ENCODE results near the gene TMOD1. TPM values are rescaled to one million over a fixed set of nuclear protein-coding genes. Genes with fewer than 3 reads are reported as not detected.

Gene TMOD1
- total RNA-seq, 1 experiment from 2014 or later, result 1.0 TPM

DNA sequence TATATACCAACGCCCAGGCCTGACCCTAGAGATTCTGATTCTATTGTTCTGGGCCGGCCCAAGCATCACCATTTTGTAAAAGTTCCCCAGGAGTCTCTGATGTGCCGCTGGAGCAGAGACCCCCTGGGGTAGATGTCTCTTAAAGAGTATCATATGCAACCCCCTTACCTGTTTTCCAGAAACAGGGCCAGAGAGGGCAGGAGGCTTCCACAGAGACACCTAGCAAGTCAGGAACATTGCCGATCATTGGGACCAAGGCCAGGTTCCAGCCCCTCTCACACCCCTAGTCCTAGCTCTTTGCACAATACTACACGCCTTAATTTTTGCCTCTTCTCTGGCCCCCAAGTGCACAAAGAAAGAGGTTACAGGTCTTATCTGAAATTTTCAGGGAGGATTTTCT lies 63.8 kb downstream of the TMOD1 start:
- Mint-ChIP-seq H3K4me1 (peaks cover 15% of the 10 kb centered on the region), H3K27me3 (ENCODE audit: low read depth) (no peaks in the 10 kb centered on the region; the same call in 1 of the 2 replicates), H3K4me3 (no peak overlapping the region), H3K36me3 (no peaks in the 10 kb centered on the region), H3K9me3 (no peaks in the 10 kb centered on the region), H3K27ac (no peak overlapping the region)
- ChIA-PET POLR2A (interaction anchor here (0.5 kb wide), 1 partner anchor 1221 kb away, joined by 4 read pairs; no protein-coding TSS in a partner anchor), CTCF (interaction anchor here (1.0 to 1.1 kb wide), 2 partner anchors 33 to 179 kb away, joined by 3 to 4 read pairs; no protein-coding TSS in a partner anchor)
- TF ChIP-seq ZNF423 (CRISPR knock-in tag; IDR thresholded peaks at IDR 0.05), result no peak
- TF ChIP-seq, protein P1, sequence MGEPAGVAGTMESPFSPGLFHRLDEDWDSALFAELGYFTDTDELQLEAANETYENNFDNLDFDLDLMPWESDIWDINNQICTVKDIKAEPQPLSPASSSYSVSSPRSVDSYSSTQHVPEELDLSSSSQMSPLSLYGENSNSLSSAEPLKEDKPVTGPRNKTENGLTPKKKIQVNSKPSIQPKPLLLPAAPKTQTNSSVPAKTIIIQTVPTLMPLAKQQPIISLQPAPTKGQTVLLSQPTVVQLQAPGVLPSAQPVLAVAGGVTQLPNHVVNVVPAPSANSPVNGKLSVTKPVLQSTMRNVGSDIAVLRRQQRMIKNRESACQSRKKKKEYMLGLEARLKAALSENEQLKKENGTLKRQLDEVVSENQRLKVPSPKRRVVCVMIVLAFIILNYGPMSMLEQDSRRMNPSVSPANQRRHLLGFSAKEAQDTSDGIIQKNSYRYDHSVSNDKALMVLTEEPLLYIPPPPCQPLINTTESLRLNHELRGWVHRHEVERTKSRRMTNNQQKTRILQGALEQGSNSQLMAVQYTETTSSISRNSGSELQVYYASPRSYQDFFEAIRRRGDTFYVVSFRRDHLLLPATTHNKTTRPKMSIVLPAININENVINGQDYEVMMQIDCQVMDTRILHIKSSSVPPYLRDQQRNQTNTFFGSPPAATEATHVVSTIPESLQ (CRISPR knock-in tag; IDR thresholded peaks at IDR 0.05), result no peak
- no peak for TF ChIP-seq PRRX2 (CRISPR knock-in tag; IDR thresholded peaks at IDR 0.05)
- TF ChIP-seq, protein P2, sequence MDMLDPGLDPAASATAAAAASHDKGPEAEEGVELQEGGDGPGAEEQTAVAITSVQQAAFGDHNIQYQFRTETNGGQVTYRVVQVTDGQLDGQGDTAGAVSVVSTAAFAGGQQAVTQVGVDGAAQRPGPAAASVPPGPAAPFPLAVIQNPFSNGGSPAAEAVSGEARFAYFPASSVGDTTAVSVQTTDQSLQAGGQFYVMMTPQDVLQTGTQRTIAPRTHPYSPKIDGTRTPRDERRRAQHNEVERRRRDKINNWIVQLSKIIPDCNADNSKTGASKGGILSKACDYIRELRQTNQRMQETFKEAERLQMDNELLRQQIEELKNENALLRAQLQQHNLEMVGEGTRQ (CRISPR knock-in tag; IDR thresholded peaks at IDR 0.05), result no peak
- no peak for TF ChIP-seq KAT7 (CRISPR knock-in tag; IDR thresholded peaks at IDR 0.05; ENCODE audit: borderline replicate concordance)
- TF ChIP-seq NFE2L1 (CRISPR knock-in tag; IDR thresholded peaks at IDR 0.05), result no peak
- no peak for TF ChIP-seq TEAD4 (CRISPR knock-in tag; IDR thresholded peaks at IDR 0.05)
- TF ChIP-seq, protein P3, sequence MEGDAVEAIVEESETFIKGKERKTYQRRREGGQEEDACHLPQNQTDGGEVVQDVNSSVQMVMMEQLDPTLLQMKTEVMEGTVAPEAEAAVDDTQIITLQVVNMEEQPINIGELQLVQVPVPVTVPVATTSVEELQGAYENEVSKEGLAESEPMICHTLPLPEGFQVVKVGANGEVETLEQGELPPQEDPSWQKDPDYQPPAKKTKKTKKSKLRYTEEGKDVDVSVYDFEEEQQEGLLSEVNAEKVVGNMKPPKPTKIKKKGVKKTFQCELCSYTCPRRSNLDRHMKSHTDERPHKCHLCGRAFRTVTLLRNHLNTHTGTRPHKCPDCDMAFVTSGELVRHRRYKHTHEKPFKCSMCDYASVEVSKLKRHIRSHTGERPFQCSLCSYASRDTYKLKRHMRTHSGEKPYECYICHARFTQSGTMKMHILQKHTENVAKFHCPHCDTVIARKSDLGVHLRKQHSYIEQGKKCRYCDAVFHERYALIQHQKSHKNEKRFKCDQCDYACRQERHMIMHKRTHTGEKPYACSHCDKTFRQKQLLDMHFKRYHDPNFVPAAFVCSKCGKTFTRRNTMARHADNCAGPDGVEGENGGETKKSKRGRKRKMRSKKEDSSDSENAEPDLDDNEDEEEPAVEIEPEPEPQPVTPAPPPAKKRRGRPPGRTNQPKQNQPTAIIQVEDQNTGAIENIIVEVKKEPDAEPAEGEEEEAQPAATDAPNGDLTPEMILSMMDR (IDR thresholded peaks at IDR 0.05), result no peak
- TF ChIP-seq MXD4 (CRISPR knock-in tag; IDR thresholded peaks at IDR 0.05; ENCODE audit: borderline replicate concordance), result no peak
- TF ChIP-seq, protein P4, sequence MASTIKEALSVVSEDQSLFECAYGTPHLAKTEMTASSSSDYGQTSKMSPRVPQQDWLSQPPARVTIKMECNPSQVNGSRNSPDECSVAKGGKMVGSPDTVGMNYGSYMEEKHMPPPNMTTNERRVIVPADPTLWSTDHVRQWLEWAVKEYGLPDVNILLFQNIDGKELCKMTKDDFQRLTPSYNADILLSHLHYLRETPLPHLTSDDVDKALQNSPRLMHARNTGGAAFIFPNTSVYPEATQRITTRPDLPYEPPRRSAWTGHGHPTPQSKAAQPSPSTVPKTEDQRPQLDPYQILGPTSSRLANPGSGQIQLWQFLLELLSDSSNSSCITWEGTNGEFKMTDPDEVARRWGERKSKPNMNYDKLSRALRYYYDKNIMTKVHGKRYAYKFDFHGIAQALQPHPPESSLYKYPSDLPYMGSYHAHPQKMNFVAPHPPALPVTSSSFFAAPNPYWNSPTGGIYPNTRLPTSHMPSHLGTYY (CRISPR knock-in tag; IDR thresholded peaks at IDR 0.05), result no peak
- no peak for TF ChIP-seq HMGA2 (CRISPR knock-in tag; IDR thresholded peaks at IDR 0.05)
- TF ChIP-seq, protein P5, sequence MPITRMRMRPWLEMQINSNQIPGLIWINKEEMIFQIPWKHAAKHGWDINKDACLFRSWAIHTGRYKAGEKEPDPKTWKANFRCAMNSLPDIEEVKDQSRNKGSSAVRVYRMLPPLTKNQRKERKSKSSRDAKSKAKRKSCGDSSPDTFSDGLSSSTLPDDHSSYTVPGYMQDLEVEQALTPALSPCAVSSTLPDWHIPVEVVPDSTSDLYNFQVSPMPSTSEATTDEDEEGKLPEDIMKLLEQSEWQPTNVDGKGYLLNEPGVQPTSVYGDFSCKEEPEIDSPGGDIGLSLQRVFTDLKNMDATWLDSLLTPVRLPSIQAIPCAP (CRISPR knock-in tag; IDR thresholded peaks at IDR 0.05), result no peak
- no peak for TF ChIP-seq ZNF671 (CRISPR knock-in tag; IDR thresholded peaks at IDR 0.05)
- no peak for TF ChIP-seq GTF2I (CRISPR knock-in tag; conservative IDR thresholded peaks at IDR 0.05)
- TF ChIP-seq, protein P6, sequence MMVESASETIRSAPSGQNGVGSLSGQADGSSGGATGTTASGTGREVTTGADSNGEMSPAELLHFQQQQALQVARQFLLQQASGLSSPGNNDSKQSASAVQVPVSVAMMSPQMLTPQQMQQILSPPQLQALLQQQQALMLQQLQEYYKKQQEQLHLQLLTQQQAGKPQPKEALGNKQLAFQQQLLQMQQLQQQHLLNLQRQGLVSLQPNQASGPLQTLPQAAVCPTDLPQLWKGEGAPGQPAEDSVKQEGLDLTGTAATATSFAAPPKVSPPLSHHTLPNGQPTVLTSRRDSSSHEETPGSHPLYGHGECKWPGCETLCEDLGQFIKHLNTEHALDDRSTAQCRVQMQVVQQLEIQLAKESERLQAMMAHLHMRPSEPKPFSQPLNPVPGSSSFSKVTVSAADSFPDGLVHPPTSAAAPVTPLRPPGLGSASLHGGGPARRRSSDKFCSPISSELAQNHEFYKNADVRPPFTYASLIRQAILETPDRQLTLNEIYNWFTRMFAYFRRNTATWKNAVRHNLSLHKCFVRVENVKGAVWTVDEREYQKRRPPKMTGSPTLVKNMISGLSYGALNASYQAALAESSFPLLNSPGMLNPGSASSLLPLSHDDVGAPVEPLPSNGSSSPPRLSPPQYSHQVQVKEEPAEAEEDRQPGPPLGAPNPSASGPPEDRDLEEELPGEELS (CRISPR knock-in tag; IDR thresholded peaks at IDR 0.05), result no peak
- no peak for TF ChIP-seq ZNF219 (CRISPR knock-in tag; IDR thresholded peaks at IDR 0.05; ENCODE audit: borderline replicate concordance)
- DNase-seq (ENCODE audit: low spot score) (no peak), ATAC-seq (no peak)

DNA sequence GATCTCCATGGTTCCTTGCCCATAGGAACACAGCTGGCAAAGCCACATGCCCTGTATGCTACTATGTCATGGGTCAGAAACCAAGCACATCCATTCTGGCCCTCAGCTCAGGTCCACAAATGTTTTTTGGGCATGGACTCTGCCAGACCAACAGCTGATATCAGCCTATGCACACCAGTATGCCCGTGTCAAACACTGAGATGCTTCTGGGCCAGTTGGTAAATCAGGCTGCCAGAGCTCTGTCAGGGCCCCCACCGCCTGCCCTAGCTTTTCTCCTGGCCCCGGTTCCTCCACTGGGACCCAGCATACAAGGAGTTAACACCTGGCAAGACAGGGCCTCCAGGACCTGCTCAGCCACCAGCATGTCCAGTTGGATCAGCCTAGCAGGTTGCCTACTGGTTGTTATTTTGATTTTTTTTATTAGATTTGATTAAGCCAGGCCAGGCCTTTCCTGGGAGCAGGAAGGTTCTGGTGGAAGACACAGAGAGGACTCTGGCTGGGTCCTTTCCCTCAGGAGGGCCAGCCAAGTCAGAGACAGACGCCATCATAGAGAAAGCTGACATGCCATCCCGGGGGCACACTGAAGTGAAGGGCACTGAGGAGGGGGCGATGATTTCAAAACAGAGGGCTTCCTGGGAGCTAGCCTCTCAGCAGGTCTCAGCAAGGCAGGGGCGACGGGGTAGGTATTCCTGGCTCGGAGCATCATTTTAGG lies 65.9 kb downstream of the TMOD1 start:
- Mint-ChIP-seq H3K4me1 (peaks cover 15% of the 10 kb centered on the region), H3K27ac (no peak overlapping the region), H3K4me3 (no peak overlapping the region), H3K36me3 (no peaks in the 10 kb centered on the region), H3K9me3 (no peaks in the 10 kb centered on the region), H3K27me3 (ENCODE audit: low read depth) (no peaks in the 10 kb centered on the region; the same call in 1 of the 2 replicates)
- ChIA-PET CTCF (interaction anchor here (1.2 to 3.1 kb wide), 2 partner anchors 31 to 49 kb away, joined by 3 to 12 read pairs; no protein-coding TSS in a partner anchor), POLR2A (no interaction called here)
- DNase-seq (ENCODE audit: low spot score) (no peak), ATAC-seq (no peak)
- TF ChIP-seq NFATC4 (CRISPR knock-in tag; IDR thresholded peaks at IDR 0.05) (no peak), ZNF423 (CRISPR knock-in tag; IDR thresholded peaks at IDR 0.05) (no peak), ZNF317 (CRISPR knock-in tag; IDR thresholded peaks at IDR 0.05; ENCODE audit: borderline replicate concordance, low read depth) (no peak), HMGA2 (CRISPR knock-in tag; IDR thresholded peaks at IDR 0.05) (no peak), MYBL2 (CRISPR knock-in tag; IDR thresholded peaks at IDR 0.05) (no peak)
- TF ChIP-seq, protein P4 (CRISPR knock-in tag; IDR thresholded peaks at IDR 0.05), result no peak

Measured in WTC11 (cell line).